Activated CD4-positive, CD25-positive, alpha-beta regulatory T cell treated with anti-CD3 and anti-CD28 coated beads, Interleukin-2, amount 50 U/mL, for 72 hours (primary cell): ENCODE results near the gene AGPAT3.

Experiments
- DNase-seq: peaks from one replicate; pipeline ENCODE4 v3.0.0; 2021

The AGPAT3 gene

DNA sequence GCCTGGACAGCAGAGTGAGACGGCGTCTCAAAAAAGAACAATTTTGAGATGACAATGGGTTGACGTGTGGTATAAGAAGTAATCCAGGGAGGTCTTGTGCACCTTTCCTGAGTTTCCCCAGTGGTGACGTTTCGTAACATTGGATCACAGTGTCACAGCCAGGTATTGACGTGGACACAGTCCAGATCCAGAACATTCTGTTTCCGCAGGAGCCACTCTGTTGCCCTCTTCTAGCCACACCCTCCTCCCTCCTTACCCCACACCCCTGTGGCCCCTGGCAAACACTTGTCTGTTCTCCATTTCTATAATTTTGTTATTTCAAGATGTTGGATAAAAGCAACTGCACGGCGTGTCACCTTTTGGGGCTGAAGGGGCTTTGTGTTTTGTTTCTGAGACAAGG is 140.6 kb downstream of the AGPAT3 start:
- DNase-seq: no peak

DNA sequence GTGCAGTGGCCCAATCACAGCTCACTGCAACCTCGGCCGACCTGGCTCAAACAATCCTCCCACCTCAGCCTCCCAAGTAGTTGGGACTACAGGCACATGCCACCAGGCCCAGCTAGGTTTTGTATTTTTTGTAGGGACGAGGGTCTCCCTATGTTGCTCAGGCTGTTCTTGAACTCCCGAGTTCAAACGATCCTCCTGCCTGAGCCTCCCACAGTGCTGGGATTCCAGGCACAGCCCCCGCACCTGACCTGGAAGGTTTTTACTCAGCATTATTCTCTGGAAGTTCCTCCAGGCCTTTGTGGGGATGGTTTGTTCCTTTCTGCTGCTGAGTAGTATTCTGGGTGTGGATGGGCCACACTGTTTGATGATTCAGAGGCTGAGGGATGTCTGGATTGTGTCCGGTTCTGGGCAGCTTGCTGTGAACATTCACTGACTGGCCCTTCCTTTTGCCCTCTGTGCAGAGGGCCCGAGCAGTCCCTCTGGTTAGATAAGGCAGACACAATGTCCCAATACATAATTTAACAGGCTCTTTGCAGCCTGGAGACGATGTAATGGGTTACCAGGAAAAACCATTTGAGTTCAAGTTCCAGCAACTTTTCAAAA is 141.1 kb downstream of the AGPAT3 start:
- DNase-seq: no peak

GRCh38 chr21:44006656-44007055 is 141.6 kb downstream of the AGPAT3 start:
- DNase-seq: no peak

DNA sequence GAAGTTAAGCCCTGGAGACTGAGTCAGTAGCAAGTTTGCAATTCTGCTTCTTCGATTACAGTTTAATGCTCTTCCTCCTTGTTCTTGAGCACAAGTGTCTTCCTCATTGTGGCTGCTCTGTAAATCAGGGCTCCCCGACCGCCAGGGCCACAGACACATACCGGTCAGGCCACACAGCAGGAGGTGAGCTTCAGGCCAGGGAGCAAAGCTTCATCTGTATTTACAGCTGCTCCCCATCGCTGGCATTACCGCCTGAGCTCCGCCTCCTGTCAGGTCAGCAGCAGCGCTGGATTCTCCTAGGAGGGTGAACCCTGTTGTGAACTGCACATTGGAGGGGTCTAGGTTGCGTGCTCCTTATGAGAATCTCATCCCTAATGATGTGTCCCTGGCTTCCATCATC is 145.4 kb downstream of the AGPAT3 start:
- no peak for DNase-seq

GRCh38 chr21:44011123-44011522 is 146.1 kb downstream of the AGPAT3 start:
- no peak for DNase-seq

GRCh38 chr21:44011579-44012473 is 146.8 kb downstream of the AGPAT3 start, which contains the start of gene TRAPPC10:
TRAPPC10 (plus strand) TSS chr21:44012309; CDS start chr21:44012494, 185 bp downstream.
- DNase-seq: peak; percentile 84

DNA sequence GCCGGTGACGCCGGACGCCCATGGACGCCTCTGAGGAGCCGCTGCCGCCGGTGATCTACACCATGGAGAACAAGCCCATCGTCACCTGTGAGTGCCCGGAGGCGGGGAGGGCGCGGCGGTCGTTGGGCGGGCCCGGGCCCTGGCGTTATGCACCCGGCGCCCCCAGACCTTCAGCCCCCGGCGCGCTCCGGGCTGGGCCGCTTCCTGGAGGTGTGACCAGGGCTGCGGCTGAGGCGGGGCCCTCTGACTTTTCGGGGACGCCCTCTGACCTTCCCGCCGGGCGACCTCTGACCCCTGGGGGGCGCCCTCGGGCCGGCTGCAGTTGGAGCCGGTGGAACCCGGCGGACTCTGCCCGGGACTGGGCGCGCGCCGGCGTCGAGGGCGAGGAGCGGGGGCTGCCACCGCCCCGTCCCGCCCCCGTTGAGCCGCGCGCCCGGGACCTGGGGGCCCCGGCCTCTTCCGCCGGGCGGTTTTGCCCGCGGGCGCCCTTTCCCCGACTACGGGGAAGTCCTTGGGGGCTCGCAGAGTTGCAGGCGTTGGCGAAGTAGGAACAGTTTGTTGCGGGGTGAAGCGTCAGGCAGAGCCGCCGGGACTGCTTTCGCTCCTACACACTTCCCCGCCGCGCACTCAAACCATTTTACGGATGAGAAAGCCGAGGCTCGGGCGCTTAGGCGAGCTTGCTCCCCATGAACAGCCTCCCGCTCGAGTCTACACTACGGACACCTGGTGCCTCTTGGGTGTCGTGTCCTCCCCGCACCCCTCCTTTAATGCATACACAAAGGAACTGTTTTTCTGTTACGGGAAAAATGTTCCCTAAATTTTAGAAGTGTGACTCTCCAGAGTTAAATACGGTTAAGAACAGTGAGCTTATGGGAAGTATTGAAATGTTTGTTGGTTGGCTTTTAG is 147.7 kb downstream of the AGPAT3 start:
- DNase-seq: peak; percentile 80

GRCh38 chr21:44013380-44014088 is 148.5 kb downstream of the AGPAT3 start:
- DNase-seq: peak; percentile 35

DNA sequence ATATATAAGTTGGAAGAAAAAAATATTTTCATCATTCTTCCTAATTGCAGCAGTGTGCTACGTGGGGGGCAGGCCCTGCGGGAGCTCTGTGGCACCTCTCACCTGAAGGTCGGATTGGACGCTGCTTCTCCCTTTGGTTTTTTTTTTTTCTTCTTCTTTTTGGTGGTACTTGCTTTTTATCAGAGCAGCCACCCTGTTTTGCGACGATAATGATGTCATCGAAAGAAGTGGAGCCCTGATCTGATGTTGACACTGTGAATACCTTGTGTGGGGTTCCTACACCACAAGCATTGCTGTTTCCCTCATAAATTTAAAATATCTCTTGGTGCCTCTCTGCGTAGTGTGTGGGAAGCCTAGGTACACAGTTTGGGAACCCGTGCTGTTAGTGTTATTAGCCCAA is 152.6 kb downstream of the AGPAT3 start:
- no peak for DNase-seq

DNA sequence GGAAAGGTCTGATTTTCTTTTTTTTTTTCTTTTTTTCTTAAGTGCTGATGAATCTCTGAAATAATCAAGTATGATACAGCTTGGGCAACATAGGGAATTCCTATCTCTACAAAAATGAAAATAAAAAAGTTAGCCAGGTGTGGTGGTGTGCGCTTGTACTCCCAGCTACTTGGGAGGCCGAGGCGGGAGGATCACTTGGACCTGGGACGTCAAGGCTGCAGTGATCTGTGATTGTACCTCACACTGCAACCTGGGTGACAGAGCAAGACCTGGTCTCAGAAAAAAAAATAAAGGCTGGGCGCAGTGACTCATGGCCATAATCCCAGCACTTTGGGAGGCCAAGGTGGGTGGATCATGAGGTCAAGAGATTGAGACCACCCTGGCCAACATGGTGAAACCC is 153.1 kb downstream of the AGPAT3 start:
- no peak for DNase-seq

DNA sequence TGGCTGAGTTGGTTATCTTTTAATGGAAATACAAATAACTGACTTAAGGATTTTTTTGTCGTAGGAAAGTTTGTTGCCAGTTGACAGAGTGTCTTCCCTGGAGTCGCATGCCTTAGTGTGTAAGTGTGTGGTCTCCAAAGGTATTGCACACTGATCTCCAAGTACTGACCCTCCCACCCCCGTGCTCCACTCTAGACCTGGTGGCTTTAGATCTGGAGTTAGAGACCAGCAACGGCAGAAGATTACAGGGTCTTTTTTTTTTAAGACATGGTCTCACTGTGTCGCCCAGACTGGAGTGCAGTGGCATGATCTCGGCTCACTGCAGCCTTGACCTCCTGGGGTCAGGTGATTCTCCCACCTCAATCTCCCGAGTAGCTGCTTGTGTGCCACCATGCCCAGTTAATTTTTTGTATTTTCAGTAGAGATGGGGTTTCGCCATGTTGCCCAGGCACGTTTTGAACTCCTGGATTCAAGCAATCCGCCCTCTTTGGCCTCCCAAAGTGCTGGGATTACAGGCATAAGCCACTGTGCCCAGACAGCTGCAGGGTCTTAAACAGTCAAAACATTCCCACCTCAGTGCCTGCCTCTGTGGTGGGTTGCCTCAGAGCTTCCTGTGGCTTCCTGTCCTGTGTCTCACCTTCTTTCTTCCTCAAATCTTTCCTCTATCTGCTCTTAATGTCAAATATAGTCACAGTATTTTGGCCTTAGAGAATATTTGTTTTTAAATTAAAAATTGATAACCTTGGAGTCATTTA is 154.0 kb downstream of the AGPAT3 start:
- no peak for DNase-seq

- DNase-seq: no peak
These were observed 154.5 kb downstream of the AGPAT3 start for GRCh38 chr21:44019568-44019958.

DNA sequence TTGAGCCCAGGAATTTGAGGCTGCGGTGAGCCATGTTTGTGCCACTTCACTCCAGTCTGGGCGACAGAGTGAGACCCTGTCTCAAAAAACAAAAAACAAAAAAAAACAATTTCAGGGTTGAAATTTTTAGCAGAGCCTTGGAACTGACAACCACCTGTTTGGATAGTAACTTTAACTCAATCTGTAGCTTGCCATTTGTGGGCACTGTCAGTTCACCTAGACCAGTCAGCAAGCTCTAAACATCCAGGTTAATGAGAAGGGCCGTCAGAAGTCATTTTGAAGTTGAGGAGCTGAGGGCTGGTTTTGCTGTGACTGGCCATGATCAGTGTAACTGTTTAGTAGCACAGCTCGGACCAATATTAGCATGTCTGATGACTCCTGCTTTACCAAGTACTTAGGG is 155.5 kb downstream of the AGPAT3 start:
- no peak for DNase-seq

- DNase-seq: no peak
These were observed 156.0 kb downstream of the AGPAT3 start for GRCh38 chr21:44021064-44021463.

GRCh38 chr21:44024257-44024656 is 159.2 kb downstream of the AGPAT3 start:
- no peak for DNase-seq

DNA sequence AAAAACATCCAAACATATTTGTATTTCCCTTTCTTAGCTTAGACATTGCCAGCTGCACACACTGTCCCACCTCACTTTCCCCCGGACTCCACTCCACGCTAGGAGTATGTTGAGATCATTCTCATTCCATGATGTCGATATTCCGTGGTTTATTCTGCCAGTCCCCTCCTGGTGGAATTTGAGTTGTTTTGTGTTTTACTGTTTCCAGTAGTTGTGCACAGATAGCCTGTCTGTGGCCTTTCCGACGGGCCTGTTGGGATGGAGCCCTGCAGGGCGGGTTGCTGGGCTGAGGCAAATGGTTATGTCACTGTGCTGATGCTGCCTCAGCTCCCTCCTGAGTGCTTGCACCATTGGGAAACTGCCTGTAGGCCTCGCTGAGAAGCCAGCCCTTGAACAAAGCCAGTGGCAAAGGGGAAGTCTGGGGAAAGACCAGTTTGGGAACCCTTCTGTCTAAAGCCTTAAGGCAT is 159.9 kb downstream of the AGPAT3 start:
- no peak for DNase-seq

GRCh38 chr21:44027607-44028286 is 162.7 kb downstream of the AGPAT3 start:
- DNase-seq: no peak

- DNase-seq: no peak
These were observed 163.2 kb downstream of the AGPAT3 start for GRCh38 chr21:44028287-44028659.

GRCh38 chr21:44029460-44030087 is 164.6 kb downstream of the AGPAT3 start:
- DNase-seq: no peak

- DNase-seq: no peak
These were observed 170.2 kb downstream of the AGPAT3 start for GRCh38 chr21:44035244-44035643.
